Astrocyte (in vitro differentiated cells and primary cell): ENCODE data around the gene CHST6.

Source experiments
- EZH2 ChIP-seq: IDR thresholded peaks from 2 replicates; pipeline ENCODE4 v1.6.1; 2012; ENCODE audit warnings: mild to moderate bottlenecking, low read length, inconsistent platforms; ENCODE audit not compliant: insufficient read depth
- TF ChIP-seq, protein P1 (sequence below): IDR thresholded peaks from 2 replicates; pipeline ENCODE4 v1.5.1; 2011; ENCODE audit warnings: low read depth, mild to moderate bottlenecking, inconsistent platforms, low read length, moderate library complexity; ENCODE audit not compliant: insufficient read depth

DNA sequence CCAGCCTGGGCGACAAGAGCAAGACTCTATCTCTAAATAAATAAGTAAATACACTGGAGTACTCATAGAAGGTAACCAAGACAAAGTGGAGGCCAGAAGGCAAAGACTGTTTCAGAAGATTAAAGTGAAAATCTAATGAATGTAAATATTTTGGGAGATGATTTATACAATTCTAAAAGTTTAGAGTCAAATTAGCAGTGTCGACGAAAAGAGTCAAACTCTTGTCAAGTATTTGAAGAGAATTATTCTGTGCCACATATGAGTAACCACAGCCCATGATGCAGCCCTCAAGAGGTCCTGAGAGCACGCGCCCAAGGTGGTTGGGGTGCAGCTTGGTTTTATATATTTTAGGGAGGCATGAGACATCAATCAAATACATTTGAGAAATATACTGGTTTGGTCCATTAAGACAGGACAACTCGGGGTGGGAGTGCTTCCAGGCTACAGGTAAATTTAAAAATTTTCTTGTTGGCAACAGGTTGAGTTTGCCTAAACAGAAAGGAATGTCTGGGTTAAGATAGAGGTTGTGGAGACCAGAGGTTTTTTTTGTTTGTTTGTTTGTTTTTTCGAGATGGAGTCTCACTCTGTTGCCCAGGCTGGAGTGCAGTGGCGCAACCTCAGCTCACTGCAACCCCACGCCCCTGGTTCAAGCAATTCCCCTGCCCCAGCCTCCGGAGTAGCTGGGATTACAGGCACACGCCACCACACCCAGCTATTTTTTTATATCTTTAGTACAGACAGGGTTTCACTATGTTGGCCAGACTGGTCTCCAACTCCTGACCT lies 65.4 kb downstream of the CHST6 start:
- TF ChIP-seq EZH2 = no peak
- TF ChIP-seq, protein P1, sequence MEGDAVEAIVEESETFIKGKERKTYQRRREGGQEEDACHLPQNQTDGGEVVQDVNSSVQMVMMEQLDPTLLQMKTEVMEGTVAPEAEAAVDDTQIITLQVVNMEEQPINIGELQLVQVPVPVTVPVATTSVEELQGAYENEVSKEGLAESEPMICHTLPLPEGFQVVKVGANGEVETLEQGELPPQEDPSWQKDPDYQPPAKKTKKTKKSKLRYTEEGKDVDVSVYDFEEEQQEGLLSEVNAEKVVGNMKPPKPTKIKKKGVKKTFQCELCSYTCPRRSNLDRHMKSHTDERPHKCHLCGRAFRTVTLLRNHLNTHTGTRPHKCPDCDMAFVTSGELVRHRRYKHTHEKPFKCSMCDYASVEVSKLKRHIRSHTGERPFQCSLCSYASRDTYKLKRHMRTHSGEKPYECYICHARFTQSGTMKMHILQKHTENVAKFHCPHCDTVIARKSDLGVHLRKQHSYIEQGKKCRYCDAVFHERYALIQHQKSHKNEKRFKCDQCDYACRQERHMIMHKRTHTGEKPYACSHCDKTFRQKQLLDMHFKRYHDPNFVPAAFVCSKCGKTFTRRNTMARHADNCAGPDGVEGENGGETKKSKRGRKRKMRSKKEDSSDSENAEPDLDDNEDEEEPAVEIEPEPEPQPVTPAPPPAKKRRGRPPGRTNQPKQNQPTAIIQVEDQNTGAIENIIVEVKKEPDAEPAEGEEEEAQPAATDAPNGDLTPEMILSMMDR = no peak
